DND-41 (cell line): ENCODE measurements around the gene CEP63.

ENCODE experiments used
- ATAC-seq: fragments of 200-7000 bp; cut with Tn5 transposase; 3 replicates; pipeline ENCODE4 v1.9.1; 2021; ENCODE audit warnings: low read depth; ENCODE audit not compliant: insufficient read depth
- DNase-seq: peaks from one replicate; pipeline ENCODE4 v3.0.0-alpha.2; 2020
- H2AFZ ChIP-seq: 2 replicates; pipeline ENCODE4 v1.6.0; 2012; ENCODE audit warnings: low read depth, low read length
- H3K27ac ChIP-seq: 2 replicates; pipeline ENCODE4 v1.5.1; 2012; ENCODE audit warnings: low read length, inconsistent platforms
- H3K27me3 ChIP-seq: fragments of 200-600 bp; sonication (generic); 2 replicates; pipeline ENCODE4 v1.6.0; 2012; ENCODE audit warnings: low read length, mild to moderate bottlenecking, inconsistent platforms; ENCODE audit not compliant: insufficient read depth, poor library complexity
- H3K36me3 ChIP-seq: 2 replicates; pipeline ENCODE4 v1.5.1; 2012; ENCODE audit warnings: low read length, inconsistent platforms; ENCODE audit not compliant: insufficient read depth
- H3K4me1 ChIP-seq: 2 replicates; pipeline ENCODE4 v1.5.1; 2012; ENCODE audit warnings: mild to moderate bottlenecking, low read length; ENCODE audit not compliant: insufficient read depth
- H3K4me2 ChIP-seq: 2 replicates; pipeline ENCODE4 v1.6.0; 2012; ENCODE audit warnings: mild to moderate bottlenecking, moderate library complexity, low read length, inconsistent platforms; ENCODE audit not compliant: insufficient read depth
- H3K4me3 ChIP-seq, 2 experiments: fragments of 200-600 bp in 1 of 2; shearing (Covaris generic) in 1 of 2; 2 replicates each; pipeline ENCODE4 v1.5.1; 2012 to 2016; ENCODE audit warnings: inconsistent platforms in 2 of 2, low read length in 2 of 2, mild to moderate bottlenecking in 2 of 2, low read depth in 1 of 2, moderate library complexity in 1 of 2
- H3K79me2 ChIP-seq: 2 replicates; pipeline ENCODE4 v1.6.0; 2012; ENCODE audit warnings: low read length, inconsistent platforms; ENCODE audit not compliant: insufficient read depth
- H3K9ac ChIP-seq: 2 replicates; pipeline ENCODE4 v1.6.0; 2012; ENCODE audit warnings: low read depth, mild to moderate bottlenecking, inconsistent platforms, low read length, moderate library complexity
- H3K9me3 ChIP-seq: 2 replicates; pipeline ENCODE4 v1.5.1; 2012; ENCODE audit warnings: low read length, moderate library complexity, mild to moderate bottlenecking, inconsistent platforms; ENCODE audit not compliant: insufficient read depth, severe bottlenecking
- H4K20me1 ChIP-seq: 2 replicates; pipeline ENCODE4 v1.6.0; 2012; ENCODE audit warnings: low read length; ENCODE audit not compliant: insufficient read depth
- EZH2 ChIP-seq: IDR thresholded peaks from 3 replicates; pipeline ENCODE4 v1.6.1; 2012; ENCODE audit warnings: borderline replicate concordance, low read depth, mild to moderate bottlenecking, moderate library complexity, low read length, inconsistent platforms; ENCODE audit not compliant: severe bottlenecking
- TF ChIP-seq, protein P1 (sequence below): IDR thresholded peaks from 2 replicates; pipeline ENCODE4 v1.5.1; 2012; ENCODE audit warnings: borderline replicate concordance, low read length, moderate library complexity, mild to moderate bottlenecking; ENCODE audit not compliant: poor library complexity, severe bottlenecking; ENCODE audit errors: extremely low read depth

Gene CEP63

DNA sequence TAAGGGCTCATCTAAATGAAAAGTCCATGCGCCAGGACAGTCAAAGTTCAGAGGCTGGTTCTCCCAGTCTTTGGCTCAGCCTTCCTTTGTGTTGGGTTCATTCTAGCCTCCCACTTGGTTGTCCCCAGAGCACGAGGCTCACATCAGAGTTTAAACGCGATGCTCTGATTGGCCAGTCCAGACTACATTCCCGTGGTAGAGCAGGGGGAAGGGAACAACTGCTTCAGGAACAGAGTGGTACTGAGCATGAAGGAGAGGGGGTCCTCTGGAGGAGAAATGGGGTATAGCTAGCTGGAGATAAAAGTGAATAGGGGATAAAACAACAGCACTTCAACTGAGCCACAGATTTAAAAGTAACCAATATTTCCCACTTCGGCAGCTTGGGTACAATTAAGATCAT lies 32.2 kb upstream of the CEP63 start:
- H3K4me2 ChIP-seq, result no peak overlapping the region
- no peak for DNase-seq
- no peaks in the 10 kb centered on the region for H3K36me3 ChIP-seq
- no peaks in the 10 kb centered on the region for H3K4me1 ChIP-seq
- H2AFZ ChIP-seq, result no peak overlapping the region
- H3K79me2 ChIP-seq, result no peaks in the 10 kb centered on the region
- no peak overlapping the region for H3K9ac ChIP-seq
- no peak for ATAC-seq
- no peak overlapping the region for H3K4me3 ChIP-seq
- H4K20me1 ChIP-seq, result no peaks in the 10 kb centered on the region
- H3K27me3 ChIP-seq, result peaks cover 14% of the 10 kb centered on the region
- H3K9me3 ChIP-seq, result no peaks in the 10 kb centered on the region
- TF ChIP-seq, protein P1, sequence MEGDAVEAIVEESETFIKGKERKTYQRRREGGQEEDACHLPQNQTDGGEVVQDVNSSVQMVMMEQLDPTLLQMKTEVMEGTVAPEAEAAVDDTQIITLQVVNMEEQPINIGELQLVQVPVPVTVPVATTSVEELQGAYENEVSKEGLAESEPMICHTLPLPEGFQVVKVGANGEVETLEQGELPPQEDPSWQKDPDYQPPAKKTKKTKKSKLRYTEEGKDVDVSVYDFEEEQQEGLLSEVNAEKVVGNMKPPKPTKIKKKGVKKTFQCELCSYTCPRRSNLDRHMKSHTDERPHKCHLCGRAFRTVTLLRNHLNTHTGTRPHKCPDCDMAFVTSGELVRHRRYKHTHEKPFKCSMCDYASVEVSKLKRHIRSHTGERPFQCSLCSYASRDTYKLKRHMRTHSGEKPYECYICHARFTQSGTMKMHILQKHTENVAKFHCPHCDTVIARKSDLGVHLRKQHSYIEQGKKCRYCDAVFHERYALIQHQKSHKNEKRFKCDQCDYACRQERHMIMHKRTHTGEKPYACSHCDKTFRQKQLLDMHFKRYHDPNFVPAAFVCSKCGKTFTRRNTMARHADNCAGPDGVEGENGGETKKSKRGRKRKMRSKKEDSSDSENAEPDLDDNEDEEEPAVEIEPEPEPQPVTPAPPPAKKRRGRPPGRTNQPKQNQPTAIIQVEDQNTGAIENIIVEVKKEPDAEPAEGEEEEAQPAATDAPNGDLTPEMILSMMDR, result peak; percentile 27
- TF ChIP-seq EZH2, result no peak
- H3K27ac ChIP-seq, result no peak overlapping the region

DNA sequence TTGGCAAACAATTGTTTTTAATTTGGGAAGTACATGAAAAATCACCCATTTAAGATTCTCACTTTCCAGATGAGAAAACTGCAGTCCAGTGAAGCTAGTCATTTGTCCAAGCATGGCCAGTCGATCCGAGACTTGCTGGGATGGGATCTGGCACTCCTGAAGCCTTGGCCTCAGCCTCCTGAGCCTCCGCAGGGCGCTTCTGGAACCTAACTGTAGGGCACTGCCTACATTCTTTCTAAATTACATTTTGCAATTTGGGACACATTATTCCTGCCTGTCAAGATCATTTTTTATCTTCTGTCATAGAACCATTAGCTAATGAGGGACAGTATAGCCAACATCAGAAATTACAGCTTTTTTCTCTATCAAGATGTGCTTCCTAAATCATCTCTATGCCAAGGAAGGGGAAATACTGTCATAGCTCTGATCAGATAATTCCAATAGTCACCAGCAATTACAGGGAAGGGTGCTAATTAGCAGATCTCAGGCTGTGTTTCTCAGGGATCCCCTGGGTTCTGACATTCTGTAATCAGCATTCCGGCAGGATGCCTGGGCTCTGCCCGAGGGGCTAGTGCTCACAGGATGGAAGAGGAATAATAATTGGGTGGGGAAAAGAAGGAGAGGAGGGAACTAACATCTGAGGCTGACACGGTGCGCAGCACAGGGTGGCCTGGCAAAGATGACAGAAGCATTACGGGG lies 28.3 kb upstream of the CEP63 start:
- TF ChIP-seq, protein P1, result no peak
- TF ChIP-seq EZH2, result no peak
- Histone ChIP-seq H3K9me3 (no peaks in the 10 kb centered on the region), H4K20me1 (no peaks in the 10 kb centered on the region), H3K4me2 (no peak overlapping the region), H3K27ac (no peak overlapping the region), H3K79me2 (no peaks in the 10 kb centered on the region), H3K4me1 (no peaks in the 10 kb centered on the region), H3K27me3 (peaks cover 18% of the 10 kb centered on the region), H2AFZ (no peak overlapping the region), H3K36me3 (no peaks in the 10 kb centered on the region), H3K9ac (no peak overlapping the region), H3K4me3 (no peak overlapping the region)
- DNase-seq, result no peak
- no peak for ATAC-seq

DNA sequence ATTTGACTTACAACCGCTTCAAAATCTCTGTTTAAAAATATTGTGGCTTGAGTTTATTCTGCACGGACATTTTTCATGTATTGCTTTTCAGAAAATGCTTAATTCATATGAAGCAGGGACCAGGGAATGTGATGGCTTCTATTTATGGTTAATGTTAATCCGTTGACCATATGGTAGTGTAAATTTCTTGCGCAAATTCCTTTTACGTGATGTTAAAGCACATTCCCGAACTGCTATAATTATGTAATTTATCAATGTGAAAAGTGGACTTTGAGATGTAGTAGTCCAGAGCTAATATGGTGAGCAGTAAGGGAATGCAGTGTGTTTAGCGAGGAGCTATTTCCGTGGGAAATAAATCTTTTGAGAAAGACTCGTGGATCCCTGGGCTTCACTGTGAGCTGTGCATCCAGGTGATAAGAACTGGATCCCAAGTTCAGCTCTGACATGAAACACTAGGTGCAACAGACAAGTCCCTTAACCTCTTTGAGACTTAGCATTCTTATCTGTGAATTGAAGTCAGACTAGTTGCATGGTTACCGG lies 27.4 kb upstream of the CEP63 start:
- TF ChIP-seq, protein P1, result no peak
- no peak for TF ChIP-seq EZH2
- Histone ChIP-seq H3K4me3 (no peak overlapping the region), H3K27ac (no peak overlapping the region), H3K9ac (no peak overlapping the region), H3K27me3 (peaks cover 17% of the 10 kb centered on the region), H3K79me2 (no peaks in the 10 kb centered on the region), H3K4me2 (no peak overlapping the region), H4K20me1 (no peaks in the 10 kb centered on the region), H3K4me1 (no peaks in the 10 kb centered on the region), H2AFZ (no peak overlapping the region), H3K9me3 (no peaks in the 10 kb centered on the region), H3K36me3 (no peaks in the 10 kb centered on the region)
- ATAC-seq, result no peak
- no peak for DNase-seq
